Ovary (tissue), 3 donors: Measurements from ENCODE around the gene KRTAP10-5.

Source experiments
- CTCF ChIP-seq, 3 donors: fragments of 450-650 bp in 2 of 3; fragments of 200-600 bp in 1 of 3; IDR thresholded peaks; one replicate each; pipeline versions ENCODE4 v1.5.1 to v1.8.0; 2016 to 2022; ENCODE audit warnings: antibody characterized with exemption in 3 of 3, mild to moderate bottlenecking in 1 of 3
- POLR2A ChIP-seq: fragments of 450-650 bp; IDR thresholded peaks from one replicate; pipeline ENCODE4 v1.6.1; 2017; ENCODE audit warnings: antibody characterized with exemption, mild to moderate bottlenecking, moderate library complexity
- donor health status: DM: no; HTN: no; CAD: no.

GRCh38 chr21:44551340-44551961 is 29.0 kb downstream of the KRTAP10-5 start, which contains the start of gene KRTAP10-2:
- TF ChIP-seq POLR2A (no peak), CTCF (IDR thresholded peaks at IDR 0.05) (no peak)
